Glomerular visceral epithelial cell (primary cell): ENCODE data around the gene MGLL.

Source experiments
- DNase-seq: peaks from one replicate; pipeline ENCODE4 v3.0.0-alpha.2; 2016; ENCODE audit errors: extremely low spot score

The MGLL gene

DNA sequence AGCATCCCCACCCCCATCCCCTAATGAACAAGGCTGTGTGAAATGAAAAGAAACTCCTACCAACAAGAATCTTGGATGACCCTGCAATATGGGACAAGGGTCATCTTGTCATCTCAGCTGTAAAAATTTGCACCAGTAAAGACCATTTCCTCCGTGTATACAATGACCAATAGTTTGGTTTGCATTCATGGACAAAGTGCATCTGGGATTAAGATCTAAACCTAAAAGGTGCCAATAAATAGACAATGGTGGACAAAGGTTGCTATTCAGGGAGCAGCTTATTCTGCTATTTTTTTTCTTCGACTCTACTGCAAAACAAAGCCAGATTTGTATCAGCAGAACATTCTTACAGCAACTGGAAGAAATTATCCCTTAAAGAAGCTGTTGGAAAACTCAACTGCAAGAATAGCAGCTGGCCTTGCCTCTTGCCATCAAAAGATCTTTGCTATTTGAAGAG is 8.0 kb downstream of the MGLL start:
- no peak for DNase-seq

DNA sequence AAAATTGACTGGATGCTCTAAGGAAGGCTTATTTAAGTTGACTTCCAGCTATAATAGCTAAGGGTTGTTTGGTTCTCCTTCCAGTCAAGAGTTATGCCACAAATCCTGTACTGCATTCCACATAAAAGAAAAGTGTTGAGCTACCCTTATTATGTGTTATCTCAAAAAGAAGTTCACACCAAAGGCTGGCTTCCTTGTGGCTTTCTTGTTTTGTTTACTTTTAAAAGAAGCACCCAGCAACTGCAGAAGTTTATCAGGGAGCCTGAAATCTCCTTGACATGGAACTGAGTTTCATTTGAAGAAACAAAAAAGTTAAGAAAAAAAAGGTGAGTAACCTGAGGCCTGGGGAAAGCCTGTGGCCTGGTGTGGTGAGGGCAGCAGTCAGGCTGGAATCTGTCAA is 10.2 kb downstream of the MGLL start:
- DNase-seq = no peak

GRCh38 chr3:127811717-127812116 is 10.6 kb downstream of the MGLL start:
- no peak for DNase-seq

- no peak for DNase-seq
Observed at GRCh38 chr3:127809611-127810010, 12.7 kb downstream of the MGLL start.

GRCh38 chr3:127809211-127809610 is 13.1 kb downstream of the MGLL start:
- DNase-seq = no peak

DNA sequence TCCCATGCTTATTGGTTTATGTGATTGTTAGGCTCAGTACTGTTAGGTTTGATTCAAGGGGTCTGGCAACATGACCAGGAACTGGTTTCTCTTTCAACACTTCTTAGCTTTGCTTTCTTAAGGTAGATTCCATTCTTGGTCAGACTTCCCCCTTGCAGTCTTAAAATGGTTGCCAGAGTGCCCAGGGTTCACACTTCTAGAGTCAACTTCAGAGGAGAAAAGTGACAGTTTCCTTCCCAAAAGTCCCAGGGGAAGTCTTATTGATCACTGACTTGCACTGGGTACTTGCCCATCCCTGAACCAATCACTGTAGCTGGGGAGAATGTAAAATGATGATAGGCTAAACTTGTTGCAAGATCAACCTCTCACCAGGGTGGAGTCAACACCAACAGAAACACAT is 14.1 kb downstream of the MGLL start:
- DNase-seq = no peak

DNA sequence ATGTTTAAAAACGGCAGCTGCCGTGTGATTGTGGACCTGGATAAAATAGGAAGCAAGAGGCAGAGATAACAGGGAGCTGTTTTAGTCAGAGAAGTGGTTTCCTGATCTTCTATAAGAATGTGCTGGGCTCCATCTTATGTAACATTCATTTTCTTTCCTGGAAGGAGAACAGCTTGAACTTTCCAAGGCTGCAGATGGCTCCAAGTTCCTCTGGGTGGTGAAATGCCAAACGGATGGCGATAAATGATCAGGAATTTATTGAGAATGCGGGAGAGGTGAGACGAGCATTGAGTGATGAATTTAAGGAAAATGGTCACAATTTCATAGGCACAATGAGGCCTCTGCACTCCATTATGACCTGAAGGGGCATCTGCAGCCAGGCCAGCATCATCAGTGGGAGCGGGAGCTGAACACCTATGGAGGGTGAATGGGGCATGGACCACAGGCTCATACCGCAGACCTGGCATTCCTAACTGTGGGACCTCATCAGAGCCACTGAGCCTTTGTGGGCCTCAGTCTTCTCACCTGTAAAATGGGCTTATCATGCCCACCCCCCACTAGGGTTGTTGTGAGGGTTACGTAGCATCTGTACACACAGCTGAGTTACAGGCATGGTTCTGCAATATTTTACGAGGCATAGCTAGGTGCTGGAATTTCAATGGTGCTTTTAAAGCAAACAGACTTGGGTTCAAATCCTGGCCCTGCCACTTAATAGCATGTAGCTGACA is 17.1 kb downstream of the MGLL start:
- no peak for DNase-seq

- DNase-seq = no peak
Observed at GRCh38 chr3:127804141-127804540, 18.2 kb downstream of the MGLL start.

- DNase-seq = peak; percentile 76
Observed at GRCh38 chr3:127803619-127804018, 18.7 kb downstream of the MGLL start.

GRCh38 chr3:127802606-127803005 is 19.7 kb downstream of the MGLL start:
- DNase-seq = no peak

DNA sequence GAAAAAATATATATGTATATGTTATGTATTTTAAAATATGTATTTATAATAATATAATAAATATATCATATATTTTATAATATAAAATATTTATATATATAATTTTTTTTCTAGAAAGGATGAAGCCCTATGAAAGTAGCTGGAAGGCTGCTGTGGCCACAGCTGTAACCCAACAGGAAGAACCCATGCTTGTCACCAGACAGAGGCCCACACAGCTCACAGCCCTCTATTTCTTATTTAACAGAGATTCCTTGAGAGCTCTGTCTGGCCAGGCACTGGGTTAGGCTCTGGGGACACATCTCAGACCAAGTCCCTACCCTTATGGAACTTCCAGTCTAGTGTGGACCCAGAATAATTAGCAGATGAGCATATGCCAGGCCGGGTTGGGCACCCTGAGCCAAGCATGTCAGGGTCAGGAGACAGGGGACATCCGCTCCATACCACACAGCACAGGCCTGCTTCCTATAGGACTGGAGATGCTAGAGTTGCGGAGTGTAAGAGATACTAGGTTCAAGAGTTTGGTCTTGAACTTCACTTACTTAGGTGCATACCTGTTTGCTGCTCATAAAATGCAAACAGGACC is 20.5 kb downstream of the MGLL start:
- no peak for DNase-seq

GRCh38 chr3:127800508-127800907 is 21.8 kb downstream of the MGLL start:
- DNase-seq = no peak

DNA sequence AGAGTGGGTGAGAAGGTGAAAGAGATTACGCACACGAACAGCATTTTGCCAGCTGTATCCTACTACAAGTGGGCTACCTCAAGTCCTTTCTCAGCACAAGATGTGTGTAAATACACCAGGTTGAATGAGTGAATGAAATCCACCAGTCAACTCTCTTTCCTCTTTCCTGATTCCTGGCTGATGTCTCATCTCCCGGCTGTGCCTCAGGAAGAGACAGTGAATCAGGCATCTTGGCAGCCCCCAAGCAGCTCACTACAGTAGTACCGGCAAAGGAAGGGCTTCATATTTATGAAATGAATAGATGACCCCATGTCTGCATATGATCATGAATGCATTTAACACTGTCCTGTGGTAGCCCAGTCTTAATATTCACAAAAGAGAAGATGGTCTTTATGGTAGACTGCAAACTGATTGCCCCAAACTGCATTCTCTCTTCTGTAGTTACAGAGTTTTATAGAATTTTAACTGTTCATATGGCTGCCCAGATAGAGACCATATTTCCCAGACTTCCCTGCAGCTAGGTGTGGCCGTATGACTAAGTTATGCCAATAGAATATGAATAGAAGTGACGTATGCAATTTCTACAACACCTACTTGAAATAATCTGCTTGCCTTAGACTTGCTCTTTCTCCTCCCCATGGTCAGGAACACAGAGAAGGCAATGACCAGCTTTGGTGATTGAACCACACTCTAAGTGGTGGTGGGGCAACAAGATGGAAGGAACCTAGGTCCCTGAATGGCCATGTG is 22.7 kb downstream of the MGLL start:
- peak; percentile 79 for DNase-seq

GRCh38 chr3:127798716-127799115 is 23.6 kb downstream of the MGLL start:
- DNase-seq = no peak

- DNase-seq = no peak
Observed at GRCh38 chr3:127796831-127797150, 25.5 kb downstream of the MGLL start.

- no peak for DNase-seq
Observed at GRCh38 chr3:127796045-127796830, 26.1 kb downstream of the MGLL start.

GRCh38 chr3:127794972-127795371 is 27.3 kb downstream of the MGLL start:
- DNase-seq = no peak

DNA sequence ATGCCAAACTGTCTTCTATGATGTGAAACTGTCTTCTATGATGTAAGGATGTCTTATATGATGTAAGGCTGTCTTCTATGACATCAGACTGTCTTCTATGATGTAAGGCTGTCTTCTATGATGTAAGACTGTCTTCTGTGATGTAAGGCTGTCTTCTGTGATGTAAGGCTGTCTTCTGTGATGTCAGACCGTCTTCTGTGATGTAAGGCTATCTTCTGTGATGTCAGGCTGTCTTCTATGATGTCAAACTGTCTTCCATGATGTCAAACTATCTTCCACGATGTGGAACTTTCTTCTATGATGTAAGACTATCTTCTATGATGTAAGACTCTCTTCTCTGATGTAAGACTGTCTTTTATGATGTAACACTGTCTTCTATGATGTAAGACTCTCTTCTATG is 27.9 kb downstream of the MGLL start:
- no peak for DNase-seq

GRCh38 chr3:127792541-127793292 is 29.6 kb downstream of the MGLL start:
- peak; percentile 87 for DNase-seq

GRCh38 chr3:127791221-127791913 is 30.9 kb downstream of the MGLL start:
- peak; percentile 54 for DNase-seq

GRCh38 chr3:127790882-127791183 is 31.5 kb downstream of the MGLL start:
- no peak for DNase-seq
